ENCODE results near the gene BBOF1. TPM values are rescaled to one million over a fixed set of nuclear protein-coding genes. Genes with fewer than 3 reads are reported as not detected.
"Not testable (repeated sequence)": the region's sequence is repeated elsewhere in the genome, so short reads cannot be mapped to it uniquely, and the experiment has no call there.

The BBOF1 gene
- total RNA-seq, 1 donor from 2014 or later: 9.3 TPM

DNA sequence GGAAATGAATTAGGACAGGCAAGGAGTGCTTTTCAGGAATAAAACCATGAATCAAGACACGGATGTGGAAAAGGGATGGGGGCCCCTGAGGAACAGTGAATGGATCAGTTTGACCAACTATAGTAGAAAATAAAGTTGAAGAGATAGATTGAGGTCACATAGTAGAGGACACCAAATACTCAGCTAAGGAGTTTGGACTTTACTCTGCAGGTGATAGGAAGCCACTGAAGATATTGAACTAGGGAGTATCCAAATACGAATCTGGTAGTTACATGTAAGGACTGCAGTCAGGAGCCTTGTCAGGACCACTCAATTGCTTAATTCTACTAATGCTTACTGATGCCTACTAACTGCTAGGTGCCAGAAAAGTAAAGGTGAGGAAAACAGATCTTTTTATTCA lies 20.4 kb upstream of the BBOF1 start:
- Mint-ChIP-seq H3K4me3 (ENCODE audit: unreplicated experiment) (no peak overlapping the region), H3K27me3 (ENCODE audit: low read depth) (no peaks in the 10 kb centered on the region), H3K9me3 (ENCODE audit: low read depth) (no peaks in the 10 kb centered on the region), H3K27ac (ENCODE audit: unreplicated experiment) (no peak overlapping the region), H3K36me3 (ENCODE audit: low read depth) (peaks cover 11% of the 10 kb centered on the region), H3K4me1 (ENCODE audit: low read depth) (no peaks in the 10 kb centered on the region)
- TF ChIP-seq, protein P1, sequence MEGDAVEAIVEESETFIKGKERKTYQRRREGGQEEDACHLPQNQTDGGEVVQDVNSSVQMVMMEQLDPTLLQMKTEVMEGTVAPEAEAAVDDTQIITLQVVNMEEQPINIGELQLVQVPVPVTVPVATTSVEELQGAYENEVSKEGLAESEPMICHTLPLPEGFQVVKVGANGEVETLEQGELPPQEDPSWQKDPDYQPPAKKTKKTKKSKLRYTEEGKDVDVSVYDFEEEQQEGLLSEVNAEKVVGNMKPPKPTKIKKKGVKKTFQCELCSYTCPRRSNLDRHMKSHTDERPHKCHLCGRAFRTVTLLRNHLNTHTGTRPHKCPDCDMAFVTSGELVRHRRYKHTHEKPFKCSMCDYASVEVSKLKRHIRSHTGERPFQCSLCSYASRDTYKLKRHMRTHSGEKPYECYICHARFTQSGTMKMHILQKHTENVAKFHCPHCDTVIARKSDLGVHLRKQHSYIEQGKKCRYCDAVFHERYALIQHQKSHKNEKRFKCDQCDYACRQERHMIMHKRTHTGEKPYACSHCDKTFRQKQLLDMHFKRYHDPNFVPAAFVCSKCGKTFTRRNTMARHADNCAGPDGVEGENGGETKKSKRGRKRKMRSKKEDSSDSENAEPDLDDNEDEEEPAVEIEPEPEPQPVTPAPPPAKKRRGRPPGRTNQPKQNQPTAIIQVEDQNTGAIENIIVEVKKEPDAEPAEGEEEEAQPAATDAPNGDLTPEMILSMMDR (IDR thresholded peaks at IDR 0.05): no peak
- no peak for DNase-seq (ENCODE audit: low spot score)

DNA sequence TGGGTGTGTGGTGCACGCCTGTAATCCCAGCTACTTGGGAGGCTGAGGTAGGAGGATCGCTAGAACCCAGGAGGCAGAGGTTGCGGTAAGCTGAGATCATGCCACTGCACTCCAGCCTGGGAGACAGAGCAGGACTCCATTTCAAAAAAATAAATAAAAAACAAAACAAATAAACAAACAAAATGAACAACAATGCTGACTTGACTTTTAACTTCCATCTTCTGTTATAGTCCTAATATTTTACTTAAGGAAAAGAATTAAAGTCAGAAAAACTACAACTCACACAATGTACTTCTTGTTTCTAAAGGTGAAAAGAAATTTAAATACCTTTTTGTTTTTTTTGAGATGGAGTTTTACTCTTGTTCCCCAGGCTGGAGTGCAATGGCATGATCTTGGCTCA lies 13.5 kb upstream of the BBOF1 start:
- H3K4me3 Mint-ChIP-seq (ENCODE audit: unreplicated experiment); H3K9me3 Mint-ChIP-seq (ENCODE audit: low read depth): not testable (repeated sequence)

DNA sequence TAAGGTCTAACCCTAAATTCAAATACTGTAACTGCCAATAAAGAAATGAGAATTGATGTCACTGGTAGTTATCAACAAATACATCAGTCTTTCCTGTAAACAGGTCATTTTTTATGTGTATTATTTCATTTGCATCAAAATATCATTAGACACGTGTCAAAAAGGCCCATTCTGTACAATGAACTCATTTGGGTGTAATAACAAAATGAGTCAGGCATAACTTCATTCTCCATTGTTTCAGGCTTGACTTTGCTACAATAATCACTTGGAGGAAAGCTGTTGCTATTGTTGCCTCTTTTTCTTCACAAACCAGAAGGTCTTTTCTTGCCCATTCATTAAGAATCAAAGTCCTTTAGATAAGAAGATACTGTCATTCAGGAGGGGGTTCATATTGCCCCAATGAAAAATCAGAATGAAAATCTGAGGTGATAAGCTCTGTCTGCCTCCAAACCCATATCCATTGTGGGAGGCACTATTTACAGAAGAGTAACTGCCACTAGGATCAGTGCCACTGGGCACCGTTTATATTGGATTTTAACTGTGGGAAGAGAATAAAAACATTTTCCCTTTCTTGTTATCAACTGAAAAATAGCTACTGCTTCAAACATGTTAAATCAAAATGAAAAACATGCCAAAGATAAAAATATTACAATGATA lies 10.2 kb upstream of the BBOF1 start:
- no peaks in the 10 kb centered on the region for H3K27me3 Mint-ChIP-seq (ENCODE audit: low read depth)
- H3K4me1 Mint-ChIP-seq (ENCODE audit: low read depth): no peaks in the 10 kb centered on the region
- H3K4me3 Mint-ChIP-seq (ENCODE audit: unreplicated experiment): no peak overlapping the region
- TF ChIP-seq, protein P1 (IDR thresholded peaks at IDR 0.05): no peak
- H3K36me3 Mint-ChIP-seq (ENCODE audit: low read depth): peaks cover 20% of the 10 kb centered on the region
- H3K27ac Mint-ChIP-seq (ENCODE audit: unreplicated experiment): no peak overlapping the region
- no peak for DNase-seq (ENCODE audit: low spot score)
- no peaks in the 10 kb centered on the region for H3K9me3 Mint-ChIP-seq (ENCODE audit: low read depth)

More for the DNA sequence above, 13.5 kb upstream of the BBOF1 start:
- H3K4me1 Mint-ChIP-seq (ENCODE audit: low read depth); DNase-seq (ENCODE audit: low spot score); H3K36me3 Mint-ChIP-seq (ENCODE audit: low read depth); H3K27me3 Mint-ChIP-seq (ENCODE audit: low read depth); H3K27ac Mint-ChIP-seq (ENCODE audit: unreplicated experiment): not testable (repeated sequence)

DNA sequence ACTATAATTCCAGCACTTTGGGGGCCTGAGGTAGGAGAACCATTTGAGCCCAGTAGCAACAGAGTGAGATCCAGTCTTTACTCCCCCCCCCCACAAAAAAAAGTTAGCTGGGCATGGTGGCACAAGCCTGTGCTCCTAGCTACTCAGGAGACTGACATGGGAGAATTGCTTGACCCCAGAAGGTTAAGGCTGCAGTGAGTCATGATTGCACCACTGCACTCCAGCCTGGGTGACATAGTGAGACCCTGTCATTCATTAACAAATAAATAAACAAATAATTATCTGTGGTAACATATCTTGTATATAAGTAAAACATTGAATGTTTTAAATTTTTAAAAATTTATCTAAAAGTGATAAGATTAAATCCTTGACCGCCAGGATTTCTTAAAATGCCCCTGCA lies 4.8 kb upstream of the BBOF1 start:
- H3K4me3 Mint-ChIP-seq (ENCODE audit: unreplicated experiment): no peak overlapping the region
- H3K4me1 Mint-ChIP-seq (ENCODE audit: low read depth): peaks cover 8% of the 10 kb centered on the region
- H3K36me3 Mint-ChIP-seq (ENCODE audit: low read depth): peaks cover 15% of the 10 kb centered on the region
- TF ChIP-seq, protein P1 (IDR thresholded peaks at IDR 0.05): no peak
- no peaks in the 10 kb centered on the region for H3K9me3 Mint-ChIP-seq (ENCODE audit: low read depth)
- no peak for DNase-seq (ENCODE audit: low spot score)
- no peak overlapping the region for H3K27ac Mint-ChIP-seq (ENCODE audit: unreplicated experiment)
- H3K27me3 Mint-ChIP-seq (ENCODE audit: low read depth): no peaks in the 10 kb centered on the region

DNA sequence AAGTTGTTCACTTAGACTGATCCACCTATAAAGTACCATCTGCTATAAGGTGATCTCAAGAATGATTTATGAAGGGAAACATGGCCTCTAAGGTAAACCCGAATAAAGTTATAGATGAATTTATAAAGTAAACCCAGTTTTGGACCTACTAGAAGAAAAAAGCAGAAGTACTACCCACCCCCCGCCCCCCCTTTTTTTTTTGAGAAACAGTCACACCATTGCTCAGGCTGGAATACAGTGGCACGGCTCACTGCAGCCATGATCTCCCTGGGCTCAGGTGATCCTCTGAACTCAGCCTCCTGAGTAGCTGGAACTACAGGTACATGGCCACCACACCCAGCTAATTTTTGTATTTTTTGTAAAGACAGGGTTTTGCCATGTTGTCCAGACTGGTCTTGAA lies 4.0 kb upstream of the BBOF1 start:
- no peak overlapping the region for H3K27ac Mint-ChIP-seq (ENCODE audit: unreplicated experiment)
- no peak for DNase-seq (ENCODE audit: low spot score)
- peaks cover 15% of the 10 kb centered on the region for H3K4me1 Mint-ChIP-seq (ENCODE audit: low read depth)
- no peak overlapping the region for H3K4me3 Mint-ChIP-seq (ENCODE audit: unreplicated experiment)
- no peaks in the 10 kb centered on the region for H3K9me3 Mint-ChIP-seq (ENCODE audit: low read depth)
- H3K36me3 Mint-ChIP-seq (ENCODE audit: low read depth): peaks cover 14% of the 10 kb centered on the region
- TF ChIP-seq, protein P1 (IDR thresholded peaks at IDR 0.05): no peak
- no peaks in the 10 kb centered on the region for H3K27me3 Mint-ChIP-seq (ENCODE audit: low read depth)

DNA sequence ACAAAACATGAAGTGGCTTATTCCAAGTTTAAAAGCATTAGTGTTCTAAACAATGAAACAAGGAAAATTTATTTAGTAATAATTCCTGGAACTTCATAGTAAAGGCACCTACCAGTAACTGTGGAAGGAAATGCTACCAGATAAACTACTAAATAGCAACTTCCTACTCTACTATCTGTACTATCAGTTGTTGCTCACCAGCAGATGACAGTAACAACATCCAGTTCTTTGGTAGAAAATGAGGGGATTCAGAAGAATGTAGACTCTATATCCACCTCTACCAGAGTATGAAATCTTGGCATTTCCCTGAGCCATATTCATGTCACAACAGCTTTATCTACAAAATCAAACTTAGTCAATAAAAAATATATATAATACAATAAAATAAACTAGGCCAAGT lies 3.2 kb upstream of the BBOF1 start:
- Mint-ChIP-seq H3K9me3 (ENCODE audit: low read depth) (no peaks in the 10 kb centered on the region), H3K27me3 (ENCODE audit: low read depth) (no peaks in the 10 kb centered on the region), H3K4me1 (ENCODE audit: low read depth) (peaks cover 17% of the 10 kb centered on the region), H3K27ac (ENCODE audit: unreplicated experiment) (no peak overlapping the region), H3K36me3 (ENCODE audit: low read depth) (peaks cover 12% of the 10 kb centered on the region), H3K4me3 (ENCODE audit: unreplicated experiment) (no peak overlapping the region)
- no peak for DNase-seq (ENCODE audit: low spot score)
- TF ChIP-seq, protein P1 (IDR thresholded peaks at IDR 0.05): no peak
